ENCODE results near the gene VWF.
"Not testable (repeated sequence)": the region's sequence is repeated elsewhere in the genome, so short reads cannot be mapped to it uniquely, and the experiment has no call there.

Gene VWF

GRCh38 chr12:6124411-6125309 lies at the start of gene VWF:
VWF (minus strand) TSS chr12:6124670; CDS start chr12:6123196, 1,474 bp downstream.
- no peak within 1 kb of the TSS for H3K4me3 ChIP-seq (ENCODE audit: low read depth, low read length)
- no peak for DNase-seq (ENCODE audit: low read depth)

GRCh38 chr12:6172862-6173261 lies 48.4 kb upstream of the VWF start:
- H3K4me3 ChIP-seq (ENCODE audit: low read depth, low read length) = no peak overlapping the region
- no peak for DNase-seq (ENCODE audit: low read depth)

GRCh38 chr12:6172086-6172485 lies 47.6 kb upstream of the VWF start:
- no peak for DNase-seq (ENCODE audit: low read depth)
- no peak overlapping the region for H3K4me3 ChIP-seq (ENCODE audit: low read depth, low read length)

- no peak overlapping the region for H3K4me3 ChIP-seq (ENCODE audit: low read depth, low read length)
- no peak for DNase-seq (ENCODE audit: low read depth)
These were observed 47.0 kb upstream of the VWF start for GRCh38 chr12:6171409-6172015.

- peak; percentile 87 for DNase-seq (ENCODE audit: low read depth)
- H3K4me3 ChIP-seq (ENCODE audit: low read depth, low read length) = no peak overlapping the region
These were observed 43.1 kb upstream of the VWF start for GRCh38 chr12:6167327-6168280.

- DNase-seq (ENCODE audit: low read depth) = no peak
- H3K4me3 ChIP-seq (ENCODE audit: low read depth, low read length) = no peak overlapping the region
These were observed 42.3 kb upstream of the VWF start for GRCh38 chr12:6166808-6167207.

GRCh38 chr12:6165395-6165794 lies 40.9 kb upstream of the VWF start:
- no peak overlapping the region for H3K4me3 ChIP-seq (ENCODE audit: low read depth, low read length)
- no peak for DNase-seq (ENCODE audit: low read depth)

GRCh38 chr12:6163416-6164060 lies 39.1 kb upstream of the VWF start:
- no peak for DNase-seq (ENCODE audit: low read depth)
- no peak overlapping the region for H3K4me3 ChIP-seq (ENCODE audit: low read depth, low read length)

GRCh38 chr12:6161124-6161882 lies 36.8 kb upstream of the VWF start:
- peak; percentile 60 for DNase-seq (ENCODE audit: low read depth)

GRCh38 chr12:6160049-6160649 lies 35.7 kb upstream of the VWF start:
- H3K4me3 ChIP-seq (ENCODE audit: low read depth, low read length); DNase-seq (ENCODE audit: low read depth): not testable (repeated sequence)

More at GRCh38 chr12:6161124-6161882, 36.8 kb upstream of the VWF start:
- H3K4me3 ChIP-seq (ENCODE audit: low read depth, low read length) = no peak overlapping the region

GRCh38 chr12:6159166-6160011 lies 34.9 kb upstream of the VWF start:
- not testable (repeated sequence) for DNase-seq (ENCODE audit: low read depth); H3K4me3 ChIP-seq (ENCODE audit: low read depth, low read length)

- no peak overlapping the region for H3K4me3 ChIP-seq (ENCODE audit: low read depth, low read length)
- no peak for DNase-seq (ENCODE audit: low read depth)
These were observed 34.3 kb upstream of the VWF start for GRCh38 chr12:6158749-6159148.

GRCh38 chr12:6158255-6158654 lies 33.8 kb upstream of the VWF start:
- no peak for DNase-seq (ENCODE audit: low read depth)

GRCh38 chr12:6157482-6157881 lies 33.0 kb upstream of the VWF start:
- no peak for DNase-seq (ENCODE audit: low read depth)
- no peak overlapping the region for H3K4me3 ChIP-seq (ENCODE audit: low read depth, low read length)

More at GRCh38 chr12:6158255-6158654, 33.8 kb upstream of the VWF start:
- no peak overlapping the region for H3K4me3 ChIP-seq (ENCODE audit: low read depth, low read length)

GRCh38 chr12:6154730-6155459 lies 30.4 kb upstream of the VWF start:
- no peak overlapping the region for H3K4me3 ChIP-seq (ENCODE audit: low read depth, low read length)
- DNase-seq (ENCODE audit: low read depth) = no peak

- H3K4me3 ChIP-seq (ENCODE audit: low read depth, low read length); DNase-seq (ENCODE audit: low read depth): not testable (repeated sequence)
These were observed 24.3 kb upstream of the VWF start for GRCh38 chr12:6148722-6149121.

GRCh38 chr12:6148061-6148460 lies 23.6 kb upstream of the VWF start:
- no peak overlapping the region for H3K4me3 ChIP-seq (ENCODE audit: low read depth, low read length)
- DNase-seq (ENCODE audit: low read depth) = no peak
